Endothelial cell of hepatic sinusoid (primary cell): ENCODE data around the gene C10orf67.

ENCODE experiments used
- in situ Hi-C: cut with HindIII; loops from 2 replicates; pipeline ENCODE4 v1.10.0; 2017; ENCODE audit warnings: low sequenced_read_pairs

The C10orf67 gene

DNA sequence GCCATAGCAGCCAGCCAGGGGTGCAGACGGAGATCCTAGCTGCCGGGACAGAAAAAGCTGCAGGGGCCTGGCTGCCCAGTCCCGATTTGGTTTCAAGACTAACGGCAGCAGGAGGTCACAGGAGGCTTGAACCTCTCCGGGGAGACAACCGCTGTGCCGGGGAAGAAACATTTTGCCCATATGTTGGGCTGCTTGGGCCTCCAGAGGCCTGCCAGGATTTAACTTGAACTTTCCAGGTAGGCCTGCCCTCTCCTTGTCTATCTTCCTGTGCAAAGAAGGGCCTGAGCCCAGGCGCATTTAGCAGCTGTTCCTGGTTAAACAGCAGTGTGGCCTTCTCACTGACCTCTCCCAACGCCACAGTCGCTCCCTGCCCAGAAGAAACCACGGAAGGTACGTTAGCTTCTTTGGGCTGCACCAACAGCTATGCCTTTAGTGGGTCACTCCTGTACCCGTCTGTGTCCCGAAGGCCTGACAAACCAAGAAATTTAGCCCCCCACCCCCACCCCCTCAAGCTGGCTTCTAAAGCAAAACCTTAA is 169.6 kb downstream of the C10orf67 start:
- in situ Hi-C loops, result no loop called here

- in situ Hi-C loops, result no loop called here
Measured at GRCh38 chr10:23174074-23174976, 170.3 kb downstream of the C10orf67 start.

GRCh38 chr10:23173214-23174073 is 171.2 kb downstream of the C10orf67 start:
- in situ Hi-C loops, result no loop called here

DNA sequence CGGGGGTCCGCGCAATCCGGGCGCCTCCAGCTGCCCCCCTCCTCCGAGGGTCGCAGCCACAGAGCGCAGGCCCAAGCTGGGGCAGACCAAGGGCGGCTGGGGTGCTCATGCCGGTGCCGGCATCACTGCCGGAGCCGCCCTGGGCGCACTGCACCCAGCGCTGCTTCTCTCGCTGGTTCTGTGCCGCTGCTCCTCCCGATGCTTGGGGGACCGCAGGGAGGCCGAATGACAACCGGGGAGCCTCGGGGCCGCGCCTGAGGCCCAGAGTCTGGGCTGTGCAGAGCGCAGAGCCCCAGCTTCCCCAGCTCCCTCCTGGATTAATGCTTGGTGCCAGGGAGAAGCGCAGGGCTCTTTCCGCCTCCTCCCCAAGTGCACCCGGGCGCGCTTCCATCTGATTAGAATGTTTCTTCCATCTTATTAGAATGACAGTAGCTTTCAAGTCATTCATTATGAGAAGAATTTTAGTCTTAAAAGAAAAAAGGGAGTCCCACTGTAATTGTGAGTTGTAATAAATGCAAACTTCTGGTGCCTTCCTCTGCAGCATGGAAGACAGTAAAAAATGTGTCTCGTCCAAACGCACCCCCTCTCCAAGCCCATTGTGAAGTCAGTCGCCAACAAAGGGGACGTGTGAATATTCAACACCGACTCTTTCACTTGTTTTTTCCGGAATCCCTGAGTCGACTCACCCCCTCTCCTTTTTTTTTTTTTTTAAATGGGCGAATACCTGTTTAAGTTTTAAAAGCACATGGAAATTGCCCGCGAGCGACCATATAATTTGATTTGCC is 172.0 kb downstream of the C10orf67 start:
- in situ Hi-C loops, result no loop called here

GRCh38 chr10:23171232-23171876 is 173.2 kb downstream of the C10orf67 start:
- in situ Hi-C loops, result no loop called here

- in situ Hi-C loops, result no loop called here
Measured at GRCh38 chr10:23158370-23158769, 186.2 kb downstream of the C10orf67 start.

DNA sequence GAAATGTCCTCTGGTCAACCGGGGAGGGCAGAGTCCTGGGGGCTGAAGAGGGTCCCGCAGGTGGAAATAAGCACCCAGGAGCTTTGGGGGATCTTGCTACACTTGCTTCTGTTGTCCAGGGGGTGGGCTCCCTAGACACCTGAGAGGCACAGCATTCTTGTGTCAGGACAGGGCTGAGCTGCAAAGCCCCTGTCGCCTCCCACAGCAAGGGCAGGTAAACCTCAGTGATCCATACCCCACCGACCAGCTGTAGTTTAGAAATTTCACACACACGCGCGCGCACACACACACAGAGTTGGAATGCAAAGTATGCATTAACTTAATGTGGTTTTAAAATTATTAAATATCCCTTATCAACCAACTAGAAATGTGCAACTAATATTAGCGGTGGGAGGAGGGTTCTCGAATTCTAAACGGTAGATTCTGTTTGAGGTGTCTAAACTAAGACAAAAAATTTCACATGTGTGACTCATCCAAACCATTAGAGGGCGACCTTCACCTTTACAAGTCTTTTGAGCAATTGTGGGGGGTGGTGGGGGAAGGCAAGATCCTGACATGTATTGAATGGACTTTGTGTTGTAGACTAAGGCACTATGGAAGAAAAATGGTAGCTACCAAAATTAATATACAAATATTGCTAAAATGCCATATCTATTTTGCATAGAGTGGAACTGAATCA is 186.8 kb downstream of the C10orf67 start:
- in situ Hi-C loops, result no loop called here

DNA sequence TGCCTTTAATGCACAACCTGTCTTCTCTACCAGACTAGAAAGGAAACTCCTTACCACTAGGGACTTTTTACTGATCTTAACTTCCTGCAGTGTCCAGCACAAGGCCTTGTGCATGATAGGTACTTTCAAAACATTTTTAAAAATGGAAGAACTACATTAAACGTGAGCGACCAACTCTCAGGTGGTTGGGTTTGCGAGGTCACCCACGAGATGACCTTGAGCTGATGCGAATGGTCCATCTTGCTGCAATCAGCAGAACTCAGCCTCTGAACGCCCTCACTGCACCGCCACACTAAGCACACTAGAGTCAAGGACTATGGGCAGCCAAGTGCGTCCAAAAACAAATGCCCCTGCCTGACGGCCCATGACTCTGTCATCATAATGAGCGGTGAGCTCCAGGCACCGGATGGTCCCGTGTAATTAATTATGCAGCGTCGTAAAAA is 187.3 kb downstream of the C10orf67 start:
- in situ Hi-C loops, result no loop called here

- in situ Hi-C loops, result no loop called here
Measured at GRCh38 chr10:23156447-23157150, 188.0 kb downstream of the C10orf67 start.

GRCh38 chr10:23155169-23155568 is 189.4 kb downstream of the C10orf67 start:
- in situ Hi-C loops, result no loop called here
